Measurements from ENCODE around the gene SDCBP2.

GRCh38 chr20:1320016-1320415 is 8.9 kb downstream of the SDCBP2 start:
- TF ChIP-seq FOXK2 (IDR thresholded peaks at IDR 0.05): no peak
- TF ChIP-seq FOXA1 (IDR thresholded peaks at IDR 0.05): no peak
- TF ChIP-seq CTBP1 (IDR thresholded peaks at IDR 0.05; ENCODE audit: borderline replicate concordance): no peak
- no peak for TF ChIP-seq BHLHE40 (IDR thresholded peaks at IDR 0.05; ENCODE audit: borderline replicate concordance)
- TF ChIP-seq SP1 (IDR thresholded peaks at IDR 0.05): no peak
- no peak for TF ChIP-seq ELF4 (IDR thresholded peaks at IDR 0.05)

All from HEK293T (cell line).